Forelimb muscle (tissue), 1 donor: ENCODE results near the gene TMPRSS13. TPM values are rescaled to one million over a fixed set of nuclear protein-coding genes. Genes with fewer than 3 reads are reported as not detected.
"Not testable (repeated sequence)": the region's sequence is repeated elsewhere in the genome, so short reads cannot be mapped to it uniquely, and the experiment has no call there.

Experiments used
- DNase-seq: peaks from one replicate; pipeline ENCODE4 v3.0.0-alpha.2; 2013; ENCODE audit warnings: low read depth
- polyA plus RNA-seq: library from polyadenylated mRNA; unstranded; fragments of 120-200 nt; gene quantifications from one replicate; pipeline ENCODE4 v1.2.1, GENCODE V29; 2013; ENCODE audit not compliant: insufficient read length

TMPRSS13 gene
- polyA plus RNA-seq, 1 donor, result 0.19 TPM

- no peak for DNase-seq
Observed at GRCh38 chr11:117931331-117931950, 2.2 kb upstream of the TMPRSS13 start.

GRCh38 chr11:117930668-117931330 lies 1.6 kb upstream of the TMPRSS13 start:
- DNase-seq, result no peak

- DNase-seq, result no peak
Observed at GRCh38 chr11:117929916-117930570, 841 bp upstream of the TMPRSS13 start.

DNA sequence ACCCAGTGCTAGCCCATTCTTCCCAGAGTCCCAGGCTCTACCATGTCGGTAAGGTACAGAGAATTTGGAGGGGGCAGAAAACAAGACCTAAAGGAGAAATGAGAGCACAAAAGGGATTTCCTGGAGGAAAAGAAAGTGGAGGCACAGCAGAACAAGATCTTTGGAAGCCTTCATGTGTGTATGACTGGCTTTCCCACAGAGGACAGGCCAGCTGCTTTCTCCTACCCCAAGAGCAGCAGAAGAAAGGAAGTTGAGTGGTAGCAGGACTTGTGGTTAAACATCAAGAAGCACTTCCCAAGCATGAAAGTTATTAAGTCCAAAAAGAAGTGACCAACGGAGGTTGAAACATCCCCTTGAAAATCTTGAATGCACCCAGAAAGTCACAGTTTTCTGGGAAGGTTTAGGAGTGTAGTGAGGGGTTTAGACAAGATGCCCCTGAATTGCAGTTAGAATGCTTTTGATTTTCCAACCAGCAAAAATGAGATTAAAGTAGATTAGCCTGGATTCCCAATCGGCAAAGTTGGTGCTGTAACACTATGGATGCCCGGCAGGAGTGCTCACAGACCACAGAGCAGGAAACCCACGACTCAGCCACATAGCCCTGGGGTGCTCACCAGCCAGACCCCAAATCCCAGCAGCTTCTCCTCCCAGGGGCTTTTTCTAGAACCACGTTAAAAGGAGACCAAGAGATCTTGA lies 608 bp downstream of the TMPRSS13 start:
- no peak for DNase-seq

DNA sequence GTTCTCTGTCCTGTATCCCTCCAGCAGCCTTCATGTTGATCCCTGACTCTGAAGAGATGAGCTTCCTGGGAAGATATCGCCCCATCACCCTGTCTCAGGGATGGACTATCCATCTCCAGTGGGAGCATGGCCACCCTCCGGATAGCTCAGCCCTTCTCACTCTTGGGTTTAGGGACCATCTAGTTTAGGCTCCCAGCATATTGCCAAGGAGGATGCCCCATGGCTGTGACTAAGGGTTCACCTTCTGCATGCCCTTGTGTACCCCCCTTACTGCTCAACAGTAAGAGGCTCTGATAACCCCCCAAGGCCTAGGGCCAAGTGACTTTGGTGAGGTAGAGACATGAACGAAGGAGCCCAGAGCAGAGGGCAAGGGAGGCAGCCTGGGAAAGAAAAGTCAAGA lies 1.3 kb downstream of the TMPRSS13 start:
- no peak for DNase-seq

GRCh38 chr11:117926166-117926565 lies 3.0 kb downstream of the TMPRSS13 start:
- not testable (repeated sequence) for DNase-seq

DNA sequence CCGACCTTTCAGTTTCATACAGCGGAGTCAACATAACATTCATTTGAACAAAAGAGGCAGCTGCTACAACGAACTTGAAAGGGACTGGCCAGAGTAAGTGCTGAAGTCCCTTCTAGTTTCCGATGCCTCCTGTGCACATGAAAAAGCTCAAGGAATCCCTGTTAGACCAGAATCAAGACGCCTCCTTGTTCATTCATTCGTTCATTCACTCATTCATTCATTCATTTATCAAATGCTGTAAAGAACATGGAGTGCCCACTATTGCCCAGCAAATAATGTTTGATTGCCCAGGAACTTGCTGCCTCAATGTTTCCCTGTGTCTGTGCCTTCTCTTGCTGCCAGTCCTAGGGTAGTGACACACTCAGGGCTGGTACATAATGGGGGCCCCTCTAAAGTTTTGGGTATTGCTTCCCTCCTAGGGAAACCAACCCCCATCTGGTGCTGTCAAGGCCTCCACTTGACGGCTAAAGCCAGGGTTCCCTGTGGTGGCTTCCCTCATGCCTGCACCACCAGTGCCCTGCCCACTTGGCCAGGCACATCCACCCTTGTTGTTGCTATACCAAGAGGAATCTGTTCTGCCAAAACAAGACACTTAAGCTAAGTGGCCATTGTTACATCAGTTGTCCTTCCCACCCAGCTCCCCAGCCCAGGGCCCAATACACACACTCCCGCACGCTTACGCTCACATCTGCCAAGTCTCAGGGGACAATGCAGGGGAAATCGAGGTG lies 3.8 kb downstream of the TMPRSS13 start:
- DNase-seq, result no peak

DNA sequence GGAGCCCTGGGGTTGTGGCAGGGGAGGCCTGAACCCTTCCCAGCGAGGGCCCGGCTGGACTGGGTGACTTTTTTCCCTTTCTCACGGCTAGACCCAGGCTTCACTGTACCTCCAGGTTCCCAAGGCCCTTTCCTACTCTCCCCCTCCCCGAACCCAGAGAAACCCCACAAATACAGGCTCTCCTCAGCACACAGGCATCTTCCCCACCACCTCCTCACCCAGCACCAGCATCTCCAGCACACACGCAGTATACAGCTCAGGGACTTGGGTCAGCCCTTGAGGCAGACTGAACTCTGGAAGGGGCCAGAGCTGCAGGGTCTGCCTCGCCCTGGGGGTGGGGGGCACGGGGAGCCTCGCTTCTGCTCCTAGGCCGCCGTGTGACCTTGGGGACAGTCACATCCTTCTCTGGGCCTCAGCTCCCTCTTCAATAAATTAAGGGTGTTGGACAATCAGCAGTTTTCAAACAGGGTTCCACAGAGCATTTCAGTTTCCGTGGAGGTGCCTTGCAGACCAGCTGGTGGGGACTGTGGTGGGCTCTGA lies 4.5 kb downstream of the TMPRSS13 start:
- DNase-seq, result no peak

GRCh38 chr11:117923773-117924172 lies 5.4 kb downstream of the TMPRSS13 start:
- DNase-seq, result no peak

DNA sequence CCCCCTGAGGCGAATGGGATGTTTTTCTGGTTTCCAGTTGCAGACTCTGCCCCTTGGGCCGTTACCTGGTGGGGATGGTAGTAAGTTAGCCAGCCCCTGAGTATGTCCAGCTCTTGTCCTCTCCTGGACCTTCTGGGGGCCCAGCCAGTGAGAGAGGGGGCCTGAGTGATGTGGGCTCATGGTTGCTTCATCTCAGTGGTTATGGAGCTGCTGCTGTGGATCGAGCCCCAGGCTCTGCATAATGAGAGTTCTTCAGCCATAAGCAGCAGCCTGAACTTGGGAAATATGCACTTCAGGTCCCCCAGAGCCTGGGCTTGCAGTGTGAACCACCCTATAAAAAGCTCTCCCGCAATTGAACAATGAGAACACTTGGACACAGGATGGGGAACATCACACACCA lies 5.9 kb downstream of the TMPRSS13 start:
- no peak for DNase-seq

- no peak for DNase-seq
Observed at GRCh38 chr11:117921893-117922292, 7.3 kb downstream of the TMPRSS13 start.

DNA sequence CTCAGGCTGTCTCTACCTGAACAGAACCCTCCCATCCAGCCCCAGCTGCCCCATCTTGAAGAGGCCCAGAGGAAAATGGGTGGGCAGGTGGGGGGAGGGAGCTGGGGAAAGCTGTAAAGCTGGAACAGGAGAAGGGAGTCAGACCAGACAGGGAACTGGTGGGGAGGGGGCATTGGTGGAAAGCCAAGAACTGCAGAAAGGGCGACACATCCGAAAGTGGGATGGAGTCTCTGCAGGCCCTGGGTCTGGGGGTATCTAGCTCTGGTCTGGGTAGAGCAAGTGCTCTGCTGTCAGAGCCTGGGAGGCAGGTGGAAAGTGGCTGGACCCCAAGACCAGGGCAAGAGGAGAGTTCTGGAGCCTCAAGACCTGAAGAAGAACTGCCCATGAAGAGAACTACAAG lies 7.7 kb downstream of the TMPRSS13 start:
- DNase-seq, result no peak

- DNase-seq, result no peak
Observed at GRCh38 chr11:117919781-117920221, 9.4 kb downstream of the TMPRSS13 start.

GRCh38 chr11:117919341-117919740 lies 9.9 kb downstream of the TMPRSS13 start:
- no peak for DNase-seq

- DNase-seq, result no peak
Observed at GRCh38 chr11:117918366-117919255, 10.6 kb downstream of the TMPRSS13 start.

GRCh38 chr11:117917591-117918151 lies 11.5 kb downstream of the TMPRSS13 start:
- no peak for DNase-seq

- no peak for DNase-seq
Observed at GRCh38 chr11:117916956-117917355, 12.2 kb downstream of the TMPRSS13 start.

- DNase-seq, result no peak
Observed at GRCh38 chr11:117915672-117916235, 13.4 kb downstream of the TMPRSS13 start.

GRCh38 chr11:117914991-117915618 lies 14.1 kb downstream of the TMPRSS13 start:
- DNase-seq, result no peak
